HG03558 (cell line): ENCODE measurements around the gene S100A10.

Experiments used
- ATAC-seq: cut with Tn5 transposase; IDR thresholded peaks from one replicate; pipeline ENCODE4 v1.9.1; 2021; ENCODE audit warnings: moderate number of reproducible peaks; ENCODE audit not compliant: unreplicated experiment; ENCODE audit errors: extremely low read depth

The S100A10 gene

DNA sequence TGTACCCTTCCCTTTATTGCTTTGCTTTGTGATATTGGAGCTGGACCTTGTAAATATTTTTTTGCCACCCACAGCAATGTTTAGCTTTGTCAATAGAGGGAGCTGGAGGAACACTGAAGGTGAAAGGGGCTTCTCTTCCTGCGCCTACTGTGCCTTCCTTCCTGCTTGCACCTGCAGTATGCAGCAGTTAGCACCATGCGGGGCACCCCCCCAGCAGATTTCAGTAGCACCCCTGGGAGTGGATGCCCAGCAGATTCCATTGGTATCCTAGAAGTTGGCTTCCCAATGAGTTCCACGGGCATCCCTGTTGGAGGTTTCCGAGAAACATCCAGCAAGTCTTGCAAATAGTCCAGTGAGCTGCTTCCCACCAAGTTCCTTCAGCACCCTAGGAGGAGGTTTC is 25.6 kb downstream of the S100A10 start:
- no peak for ATAC-seq

DNA sequence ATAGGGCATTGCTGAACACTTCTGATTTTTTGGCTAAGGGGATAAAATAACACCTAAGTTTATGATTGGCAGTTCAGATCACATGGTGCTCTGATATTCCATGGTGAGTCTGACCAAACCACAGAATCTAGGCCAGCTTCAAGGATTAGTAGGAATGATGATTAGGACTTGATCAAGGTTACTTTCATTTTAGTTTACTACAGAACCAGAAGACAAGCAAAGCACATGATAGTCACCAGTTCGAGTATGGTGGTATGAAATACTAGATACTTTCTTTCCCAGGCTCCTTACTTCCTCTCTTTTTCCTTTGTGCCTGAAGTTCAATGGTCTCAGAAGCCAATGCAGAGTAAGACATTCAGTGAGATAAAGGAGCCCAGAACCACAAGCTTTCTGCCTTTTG is 26.6 kb downstream of the S100A10 start:
- no peak for ATAC-seq

DNA sequence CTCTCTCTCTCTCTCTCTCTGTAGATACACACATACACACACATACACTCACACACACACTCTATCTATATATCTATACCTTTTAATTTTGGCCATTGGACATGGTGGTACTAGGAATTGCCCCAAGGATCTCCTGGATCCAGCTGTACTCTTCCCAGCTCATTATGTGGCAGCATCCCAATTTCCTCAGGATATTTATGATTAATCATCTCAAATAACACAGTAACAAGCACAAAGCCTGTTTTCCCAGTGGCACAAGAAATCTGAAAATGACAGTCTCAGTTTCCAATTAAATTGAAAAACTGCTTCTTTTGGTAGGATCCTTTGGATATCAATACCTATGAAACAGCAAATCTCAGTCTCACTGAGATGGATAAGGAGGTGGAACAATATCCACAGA is 27.6 kb downstream of the S100A10 start:
- no peak for ATAC-seq

DNA sequence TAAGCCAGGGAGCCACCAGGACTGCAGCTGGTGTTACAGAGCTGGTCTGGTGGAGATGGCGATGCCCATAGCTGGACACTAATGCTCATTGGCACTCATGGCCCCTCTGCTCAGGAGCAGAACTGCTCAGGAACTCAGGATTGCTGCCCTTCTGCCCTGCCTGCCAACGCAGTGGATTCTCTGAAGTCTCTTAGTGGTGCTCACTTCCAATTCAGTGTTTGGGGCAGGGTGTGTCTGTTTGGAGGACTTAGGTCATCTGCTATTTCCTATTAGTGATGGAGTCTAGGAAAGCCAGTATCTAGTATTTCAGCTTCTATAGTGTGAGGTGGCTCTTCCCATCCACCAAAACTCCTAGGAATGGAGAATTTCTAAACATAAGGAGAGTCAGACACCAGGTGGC is 29.1 kb downstream of the S100A10 start:
- ATAC-seq: no peak

DNA sequence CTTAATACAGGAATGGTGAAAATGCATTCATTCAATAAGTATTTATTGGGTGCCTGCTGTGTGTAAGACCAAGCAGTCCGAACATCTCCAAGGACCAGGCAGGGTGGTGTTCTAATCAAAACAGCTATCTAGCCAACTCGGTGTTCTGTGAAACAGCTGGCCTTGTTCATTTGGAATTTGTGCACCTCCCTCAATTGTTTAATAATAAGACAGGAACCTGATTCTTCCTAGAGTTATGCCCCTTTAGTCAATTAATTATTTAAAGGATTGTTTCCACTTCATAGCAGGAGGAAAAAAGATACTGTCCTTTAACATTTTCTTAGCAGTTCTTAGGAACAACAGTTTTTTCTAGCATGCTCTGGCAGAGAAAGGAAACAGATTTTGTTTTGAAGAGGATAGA is 30.4 kb downstream of the S100A10 start:
- no peak for ATAC-seq

DNA sequence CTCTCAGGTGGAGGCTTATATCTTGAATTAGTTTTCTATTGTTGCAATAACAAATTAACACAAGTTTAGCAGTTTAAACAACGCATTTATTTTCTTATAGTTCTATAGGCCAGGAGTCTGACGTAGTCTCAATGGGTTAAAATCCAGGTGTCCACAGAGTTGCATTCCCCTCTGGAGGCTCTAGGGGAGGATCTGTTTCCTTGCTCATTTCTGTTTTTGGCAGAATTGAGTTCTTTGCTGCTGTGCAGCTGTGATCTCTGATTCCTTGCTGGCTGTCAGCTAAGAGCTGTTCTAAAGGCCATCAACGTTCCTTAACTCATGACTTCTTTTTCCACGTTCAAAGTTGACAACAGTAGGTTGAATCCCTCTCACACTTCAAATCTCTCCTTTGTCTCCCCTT is 31.8 kb downstream of the S100A10 start:
- no peak for ATAC-seq

DNA sequence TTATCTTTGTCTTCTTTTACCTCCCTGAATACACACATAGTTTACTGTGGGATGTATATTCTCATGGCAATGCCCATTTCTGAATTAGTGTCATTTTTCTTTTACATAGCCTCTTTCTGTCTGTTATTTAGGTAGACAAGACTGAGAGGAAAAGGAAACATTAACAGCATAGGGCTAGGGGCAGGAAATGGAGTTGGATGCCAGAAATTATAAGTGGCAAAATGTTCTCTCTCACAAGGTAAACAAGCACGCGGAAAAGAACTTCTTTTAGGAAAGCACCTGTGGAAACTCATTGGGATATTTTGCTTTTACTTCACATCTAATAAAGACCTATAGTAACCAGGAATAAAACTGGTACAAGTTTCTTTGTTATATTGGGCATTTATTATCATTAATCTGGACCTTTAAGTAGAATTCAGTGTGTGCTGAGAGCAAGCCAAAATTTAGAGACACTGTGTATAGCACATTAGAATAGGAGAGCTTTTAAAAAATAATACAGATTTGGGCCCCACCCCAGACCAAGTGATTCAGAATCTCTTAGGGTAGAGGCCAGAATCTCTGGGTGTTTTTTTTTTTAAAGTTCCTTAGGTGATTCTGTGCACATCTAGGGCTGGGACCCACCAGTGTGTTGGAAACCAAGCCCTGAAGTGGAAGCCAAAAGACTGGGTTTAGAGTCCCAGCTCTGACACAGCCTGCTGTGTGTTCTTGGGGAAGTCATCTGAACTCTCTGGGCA is 32.7 kb downstream of the S100A10 start:
- no peak for ATAC-seq

DNA sequence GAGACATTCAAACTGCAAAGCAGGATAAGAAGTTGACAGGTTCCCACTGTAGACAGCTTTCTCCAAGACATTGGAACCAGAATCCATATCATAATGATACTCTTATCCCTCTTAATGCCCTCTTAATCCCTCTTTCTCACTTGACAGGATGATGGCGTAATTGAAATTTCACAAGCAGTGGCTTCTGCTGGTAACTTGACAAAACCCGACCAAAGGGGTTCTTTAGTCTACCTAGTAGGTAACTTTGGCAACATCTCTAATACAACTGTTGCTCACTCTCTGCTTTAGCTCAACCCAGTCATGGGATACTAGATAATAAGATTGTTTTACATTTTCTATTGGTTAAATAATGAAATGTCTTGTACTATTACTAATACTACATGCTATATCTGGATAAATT is 34.7 kb downstream of the S100A10 start:
- ATAC-seq: no peak

DNA sequence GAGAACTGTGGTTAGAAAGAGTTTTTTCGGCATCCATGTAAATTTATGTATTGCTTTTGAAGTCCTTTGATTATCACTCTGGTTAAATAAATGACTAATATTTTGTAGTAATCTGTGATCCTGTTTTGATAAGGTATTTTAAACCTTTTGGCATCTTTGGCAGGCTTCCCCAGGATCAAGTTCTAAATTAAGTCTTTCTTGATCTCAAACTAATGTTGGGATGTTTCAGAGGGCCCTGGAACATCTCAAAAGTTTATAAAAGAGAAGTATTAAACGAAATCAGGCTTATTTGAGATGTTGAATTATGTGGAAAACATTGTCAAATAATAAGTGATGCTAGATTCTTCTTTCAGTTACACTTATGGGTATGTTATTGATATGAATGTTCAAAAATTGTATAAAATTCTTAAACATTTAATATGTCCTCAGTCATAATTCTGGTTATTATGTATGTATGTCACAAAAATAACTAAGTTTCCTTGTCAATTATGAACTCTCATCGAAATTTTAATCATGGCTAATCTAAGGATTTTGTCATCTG is 36.6 kb downstream of the S100A10 start:
- no peak for ATAC-seq

DNA sequence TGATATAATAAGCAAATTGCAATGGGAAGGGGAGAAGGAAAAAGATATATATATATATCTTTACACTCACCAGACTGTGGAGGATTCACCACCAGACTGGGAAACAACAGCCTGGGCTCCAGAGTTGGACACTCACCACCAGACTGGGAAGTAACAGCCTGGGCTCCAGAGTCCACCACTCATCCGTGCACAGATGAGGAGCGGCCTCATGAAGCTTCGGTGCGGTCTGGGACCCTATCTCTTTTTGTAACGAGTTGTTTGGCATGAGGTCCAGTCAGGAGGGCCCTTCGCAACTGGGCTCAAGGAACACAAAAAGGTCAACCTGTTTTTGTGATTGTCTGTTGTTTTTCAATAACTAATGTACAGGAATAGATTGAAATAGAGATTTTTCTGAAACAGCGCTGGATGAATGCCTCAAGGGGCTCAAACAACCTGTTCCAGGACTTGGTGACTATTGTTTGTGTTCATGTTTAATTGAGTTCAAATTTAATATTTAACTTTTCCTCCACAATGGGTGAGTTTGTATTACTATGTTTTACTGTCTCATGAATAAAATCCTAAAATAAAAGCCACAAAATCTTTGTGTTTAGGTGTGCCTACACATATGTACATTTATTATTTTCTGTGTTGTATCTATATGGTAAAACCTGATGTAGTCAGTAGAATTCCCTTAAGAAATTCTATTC is 40.1 kb downstream of the S100A10 start:
- no peak for ATAC-seq

DNA sequence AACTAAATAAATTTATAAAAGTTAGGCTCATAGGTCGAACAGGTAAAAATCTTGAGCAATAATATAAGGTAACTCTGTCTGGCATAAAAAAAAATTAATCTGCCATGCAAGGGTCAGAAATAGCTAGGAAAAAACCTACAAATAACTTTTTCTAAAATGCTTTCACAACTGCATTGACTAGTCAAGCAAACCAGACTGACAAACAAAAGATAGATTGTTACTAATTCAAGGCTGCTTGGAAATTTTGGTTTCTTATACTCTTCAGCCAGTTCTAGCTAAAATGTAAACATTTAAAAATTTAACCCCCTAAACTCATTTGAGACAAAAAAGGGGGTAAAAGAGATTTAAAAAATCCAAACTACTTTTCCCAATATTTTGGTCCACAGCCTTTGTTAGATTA is 40.8 kb downstream of the S100A10 start:
- ATAC-seq: no peak

DNA sequence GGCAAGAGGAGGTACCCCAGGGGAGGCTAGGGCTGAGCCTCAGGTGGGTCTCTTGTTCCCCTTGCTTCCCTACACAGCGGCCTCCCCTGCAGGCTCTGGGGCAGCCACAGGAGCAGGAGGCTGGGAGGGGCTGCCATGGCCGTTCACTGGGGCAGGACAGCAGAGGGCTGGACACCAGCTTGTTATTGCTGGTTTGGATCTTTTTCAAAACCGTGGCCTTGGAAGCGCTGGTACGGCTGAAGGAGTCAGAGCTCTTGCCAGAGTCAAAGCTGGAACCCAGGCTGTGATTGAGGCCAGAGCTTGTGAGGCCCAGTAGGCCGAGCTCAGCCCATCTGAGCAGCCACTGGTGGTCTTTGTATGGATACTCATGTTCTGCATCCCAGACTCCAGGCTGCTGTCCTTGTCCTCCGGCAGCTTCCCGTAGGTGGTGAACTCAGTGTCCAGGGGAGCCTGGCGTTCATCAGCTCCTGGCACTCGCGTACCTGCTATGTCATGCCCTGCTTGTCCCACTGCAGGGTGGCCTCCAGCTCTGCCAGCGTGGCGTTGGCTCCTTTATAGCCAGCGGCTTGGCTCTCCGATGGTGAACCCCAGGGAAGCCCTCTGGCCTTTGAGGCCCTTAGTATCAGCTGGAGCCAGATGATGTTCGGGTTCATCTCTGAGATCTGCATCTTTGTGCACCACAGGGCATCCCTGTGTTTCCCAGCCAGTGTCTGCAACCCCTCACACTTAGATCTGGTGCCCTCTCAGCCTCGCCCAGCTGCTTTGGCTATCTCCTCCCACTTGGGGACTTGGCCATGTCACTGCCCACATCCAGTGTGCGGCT is 44.1 kb downstream of the S100A10 start:
- no peak for ATAC-seq

DNA sequence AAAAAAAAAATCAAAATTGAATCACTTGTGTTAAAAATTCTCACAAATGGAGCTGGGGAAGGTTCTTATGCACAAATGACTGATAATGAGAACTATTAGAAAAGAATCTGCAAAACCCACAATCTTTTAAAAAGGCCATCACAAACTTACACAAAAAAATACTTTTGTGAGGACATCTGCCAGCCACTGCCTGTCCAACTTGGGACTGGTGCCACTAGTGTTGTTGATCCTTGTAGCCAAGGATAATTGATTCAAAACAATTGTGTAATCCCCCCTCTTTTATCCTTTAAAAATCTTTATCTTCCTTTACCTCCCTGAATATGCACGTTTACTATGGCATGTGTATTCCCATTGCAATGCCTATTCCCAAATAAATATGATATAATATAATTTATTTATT is 45.2 kb downstream of the S100A10 start:
- ATAC-seq: no peak

DNA sequence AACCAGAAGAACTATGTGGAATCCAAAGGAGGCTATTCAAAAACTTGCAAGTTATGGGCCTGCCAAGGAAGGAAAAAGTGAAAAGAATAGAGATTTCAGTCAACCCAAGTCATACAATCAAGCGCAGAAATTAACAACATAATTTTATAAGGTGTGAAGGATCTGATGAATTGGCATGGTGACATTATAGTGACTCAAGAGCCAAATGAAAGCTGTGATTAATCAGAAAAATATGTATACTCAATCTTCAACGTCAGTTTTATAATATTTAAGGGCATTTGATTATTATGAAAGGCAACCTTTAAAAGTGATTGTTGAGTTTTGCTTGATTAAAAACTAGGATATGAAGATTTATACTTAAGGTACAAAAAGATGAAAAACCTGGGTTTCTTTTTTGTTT is 46.5 kb downstream of the S100A10 start:
- no peak for ATAC-seq

DNA sequence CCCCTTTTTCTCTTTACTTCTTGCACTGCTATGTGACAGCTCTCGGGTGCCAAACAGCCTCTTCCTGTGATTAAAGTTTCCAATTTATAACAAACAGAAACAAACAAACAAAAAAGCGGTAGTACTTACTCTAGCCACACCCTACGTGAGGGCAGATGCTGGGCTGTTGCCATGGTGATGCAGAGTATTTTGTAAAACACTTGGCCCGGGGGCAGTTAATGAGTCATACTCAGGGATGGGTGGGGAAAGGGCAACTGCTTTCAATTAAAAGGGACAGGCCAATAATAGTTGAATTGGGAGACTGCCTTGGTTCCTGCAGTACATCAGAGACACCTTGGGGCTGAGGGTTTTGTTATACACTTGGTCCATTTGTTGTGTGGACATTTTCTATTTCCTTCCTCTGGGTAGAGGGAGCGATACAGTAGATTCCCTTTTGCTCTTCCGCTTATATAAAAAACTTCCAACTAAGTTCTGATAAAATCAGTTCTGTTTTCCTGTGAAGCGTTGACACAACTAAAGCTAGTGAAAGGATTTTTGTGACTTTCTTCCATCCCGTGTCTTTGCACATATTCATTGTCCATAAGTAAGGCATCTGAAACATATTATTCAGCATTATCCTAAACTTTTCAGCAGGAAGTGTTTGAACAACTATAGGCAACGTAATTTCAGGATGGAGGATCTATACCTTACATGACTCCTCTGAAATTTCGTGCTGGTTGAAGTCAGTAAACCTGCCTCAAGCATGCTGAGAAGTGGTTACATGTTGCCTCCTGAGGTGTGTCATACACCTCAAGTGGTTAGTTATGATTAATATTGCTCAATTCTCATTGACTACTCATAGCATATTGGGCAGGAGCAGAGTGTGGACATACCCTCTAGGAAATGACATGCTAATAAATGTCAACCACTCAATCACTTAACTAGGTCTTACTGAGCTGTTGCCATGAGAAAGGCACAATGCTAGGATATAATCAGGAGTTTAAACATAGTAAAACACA is 47.6 kb downstream of the S100A10 start:
- ATAC-seq: no peak

DNA sequence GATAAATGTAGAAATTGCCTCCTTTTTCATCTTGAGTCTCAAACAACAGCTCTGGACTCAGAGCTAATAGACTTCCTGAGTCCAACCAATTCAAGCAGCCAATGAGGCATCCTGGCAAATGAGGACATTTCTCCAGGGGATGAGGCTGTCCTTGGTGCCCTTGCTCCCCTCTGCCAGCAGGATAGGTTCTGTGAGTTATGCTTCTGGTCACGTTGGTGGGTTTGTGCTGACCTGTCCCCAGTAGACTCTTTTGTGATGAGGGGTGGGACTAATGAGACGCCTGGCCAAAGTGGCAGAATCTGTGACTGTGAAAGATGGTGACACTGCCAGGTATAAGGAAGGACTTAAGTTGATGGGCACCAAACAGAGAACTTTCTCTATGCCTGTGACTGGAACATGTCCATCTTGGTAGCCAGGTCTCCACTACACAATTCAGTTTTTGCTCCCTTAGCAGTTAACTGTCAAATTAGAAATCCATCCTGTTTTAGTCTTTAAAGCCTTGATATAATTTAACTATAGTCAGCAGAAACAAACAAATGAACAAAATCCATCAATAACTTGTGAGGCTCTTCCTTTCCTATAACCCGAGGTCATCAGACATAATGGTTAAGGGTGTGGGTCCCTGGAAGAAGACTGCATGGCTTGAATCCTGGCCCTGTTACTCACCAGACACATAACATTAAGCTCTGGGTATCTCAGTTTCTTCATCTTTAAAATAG is 48.6 kb downstream of the S100A10 start:
- ATAC-seq: no peak

DNA sequence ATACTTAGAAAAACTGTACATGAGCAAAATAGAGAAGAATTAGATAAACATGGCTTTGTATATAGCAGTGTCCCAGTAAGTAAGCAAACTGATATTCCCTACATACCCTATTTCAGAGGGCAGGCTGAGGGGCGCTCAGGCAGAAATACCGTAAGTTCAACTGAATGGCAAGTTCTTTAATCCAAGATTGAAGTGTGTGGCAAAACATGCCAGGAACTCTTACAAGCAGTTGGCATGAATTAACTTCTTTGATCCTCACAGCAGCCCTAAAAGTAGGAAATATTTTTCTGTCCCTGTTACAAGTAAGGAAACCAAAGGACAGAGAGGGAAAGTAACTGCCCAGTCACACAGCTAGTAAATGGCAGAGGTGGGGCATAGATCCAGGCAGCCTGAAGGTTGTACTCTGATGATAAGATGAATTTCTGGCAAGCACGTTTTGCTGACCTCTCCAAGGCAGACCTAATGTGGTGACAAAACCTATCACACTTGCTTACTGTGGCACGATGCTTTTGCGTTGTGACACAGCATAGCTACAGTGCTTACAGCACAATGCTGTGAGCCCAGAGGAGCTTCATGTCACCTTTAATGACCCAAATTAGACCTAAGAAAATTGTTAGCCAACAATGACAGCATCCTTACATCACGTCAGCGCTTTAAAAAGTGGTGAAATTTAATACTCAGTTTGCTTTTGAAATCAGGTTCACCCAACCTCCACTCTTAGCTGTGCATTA is 49.4 kb downstream of the S100A10 start:
- ATAC-seq: no peak

DNA sequence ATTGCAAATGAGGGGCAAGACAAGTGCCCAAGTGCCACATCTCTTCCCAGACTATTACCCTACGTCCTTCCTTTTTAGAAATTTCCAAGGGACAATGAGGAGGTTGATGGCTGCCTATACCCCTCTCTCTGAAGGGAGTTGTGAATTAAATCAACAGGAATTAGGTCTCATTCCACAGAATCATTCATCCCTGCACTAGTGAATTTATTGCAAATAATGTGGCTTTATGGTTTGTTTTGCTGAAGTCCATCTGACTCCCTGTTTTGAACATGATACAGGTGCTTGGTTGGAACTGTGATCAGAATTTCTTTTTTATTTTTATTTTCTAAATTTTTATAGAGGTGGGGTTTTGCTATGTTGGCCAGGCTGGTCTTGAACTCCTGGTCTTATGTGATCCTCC is 50.1 kb downstream of the S100A10 start:
- no peak for ATAC-seq

DNA sequence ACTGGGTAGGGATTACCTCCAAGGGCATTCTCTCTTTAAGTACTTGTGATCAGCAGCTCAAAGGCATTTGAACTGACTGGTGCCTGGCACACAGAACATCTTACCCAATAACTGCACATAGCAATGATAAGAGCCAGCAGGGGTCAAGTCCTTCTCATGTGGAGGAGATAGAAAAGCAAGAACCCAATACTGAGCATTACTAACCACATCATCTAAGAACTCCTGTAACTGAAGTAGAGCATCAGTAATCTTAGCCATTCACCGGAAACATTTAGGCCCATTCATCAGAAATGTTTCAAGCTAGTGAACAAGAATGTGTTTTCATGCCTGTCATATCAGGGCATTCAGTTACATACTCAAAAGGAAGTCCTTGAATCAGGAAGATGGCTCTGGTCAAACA is 50.8 kb downstream of the S100A10 start:
- ATAC-seq: no peak
